Ecto neural progenitor cell (in vitro differentiated cells): ENCODE results near the gene SIGLEC6.

Source experiments
- DNase-seq: peaks from one replicate; pipeline ENCODE4 v3.0.0-alpha.2; 2018; ENCODE audit warnings: low spot score

The SIGLEC6 gene

GRCh38 chr19:51531349-51532315 lies at the start of gene SIGLEC6:
TSS of gene SIGLEC6 (minus strand) at chr19:51531670. CDS start at chr19:51531648, 22 bp downstream.
- no peak for DNase-seq

- no peak for DNase-seq
Measured at GRCh38 chr19:51576850-51577249, 45.4 kb upstream of the SIGLEC6 start.

GRCh38 chr19:51573331-51573730 lies 41.9 kb upstream of the SIGLEC6 start:
- no peak for DNase-seq

GRCh38 chr19:51572908-51573307 lies 41.4 kb upstream of the SIGLEC6 start:
- no peak for DNase-seq

- no peak for DNase-seq
Measured at GRCh38 chr19:51572410-51572809, 40.9 kb upstream of the SIGLEC6 start.

GRCh38 chr19:51571599-51571998 lies 40.1 kb upstream of the SIGLEC6 start:
- DNase-seq = no peak

- DNase-seq = peak; percentile 86
Measured at GRCh38 chr19:51570962-51571575, 39.6 kb upstream of the SIGLEC6 start, which contains the start of gene ZNF175. TSS of gene ZNF175 (plus strand) at chr19:51571283. CDS start at chr19:51573330, 2,047 bp downstream.

GRCh38 chr19:51568456-51568855 lies 37.0 kb upstream of the SIGLEC6 start:
- DNase-seq = no peak

GRCh38 chr19:51567583-51567982 lies 36.1 kb upstream of the SIGLEC6 start:
- no peak for DNase-seq

GRCh38 chr19:51566489-51567100 lies 35.1 kb upstream of the SIGLEC6 start:
- no peak for DNase-seq

- DNase-seq = no peak
Measured at GRCh38 chr19:51565583-51565982, 34.1 kb upstream of the SIGLEC6 start.

GRCh38 chr19:51564791-51565190 lies 33.3 kb upstream of the SIGLEC6 start:
- DNase-seq = no peak

- no peak for DNase-seq
Measured at GRCh38 chr19:51560339-51560738, 28.9 kb upstream of the SIGLEC6 start.

- DNase-seq = no peak
Measured at GRCh38 chr19:51559240-51559639, 27.8 kb upstream of the SIGLEC6 start.

- peak; percentile 84 for DNase-seq
Measured at GRCh38 chr19:51552996-51553725, 21.7 kb upstream of the SIGLEC6 start.

- DNase-seq = no peak
Measured at GRCh38 chr19:51552608-51552995, 21.1 kb upstream of the SIGLEC6 start.

GRCh38 chr19:51551673-51552432 lies 20.4 kb upstream of the SIGLEC6 start:
- DNase-seq = no peak

GRCh38 chr19:51550848-51551672 lies 19.6 kb upstream of the SIGLEC6 start:
- no peak for DNase-seq

GRCh38 chr19:51549533-51550324 lies 18.3 kb upstream of the SIGLEC6 start:
- DNase-seq = no peak
